GM20431 (cell line): ENCODE measurements around the gene PAOX.

ENCODE experiments used
- in situ Hi-C: fragments of 300-500 bp; cut with MseI, MboI; formaldehyde crosslinking; loops from one replicate; pipeline ENCODE4 v1.15.0; 2020; ENCODE audit warnings: low sequenced_read_pairs; ENCODE audit not compliant: unreplicated experiment

PAOX gene

GRCh38 chr10:133349160-133349568, 29.9 kb upstream of the PAOX start:
- in situ Hi-C loops, result no loop called here

GRCh38 chr10:133349577-133350011, 29.5 kb upstream of the PAOX start:
- in situ Hi-C loops, result no loop called here

- in situ Hi-C loops, result no loop called here
These were observed 28.6 kb upstream of the PAOX start for GRCh38 chr10:133350283-133350949.

GRCh38 chr10:133350950-133351329, 28.1 kb upstream of the PAOX start:
- in situ Hi-C loops, result no loop called here

GRCh38 chr10:133351408-133352318, 27.4 kb upstream of the PAOX start:
- in situ Hi-C loops, result no loop called here

GRCh38 chr10:133353202-133353959, 25.7 kb upstream of the PAOX start:
- in situ Hi-C loops, result no loop called here

- in situ Hi-C loops, result no loop called here
These were observed 25.0 kb upstream of the PAOX start for GRCh38 chr10:133353988-133354605.

GRCh38 chr10:133354672-133355240, 24.3 kb upstream of the PAOX start:
- in situ Hi-C loops, result no loop called here

GRCh38 chr10:133355266-133355665, 23.8 kb upstream of the PAOX start:
- in situ Hi-C loops, result no loop called here

- in situ Hi-C loops, result no loop called here
These were observed 23.1 kb upstream of the PAOX start for GRCh38 chr10:133355991-133356390.

GRCh38 chr10:133356549-133357284, 22.3 kb upstream of the PAOX start:
- in situ Hi-C loops, result no loop called here

- in situ Hi-C loops, result no loop called here
These were observed 21.5 kb upstream of the PAOX start, which contains the start of gene FUOM for GRCh38 chr10:133357285-133358161. Gene FUOM, minus strand, starts transcription at chr10:133358019. Its CDS starts 12 bp downstream, at chr10:133358007.

- in situ Hi-C loops, result no loop called here
These were observed 20.7 kb upstream of the PAOX start for GRCh38 chr10:133358162-133358924.

- in situ Hi-C loops, result no loop called here
These were observed 20.1 kb upstream of the PAOX start for GRCh38 chr10:133358925-133359310.

GRCh38 chr10:133359554-133359971, 19.5 kb upstream of the PAOX start:
- in situ Hi-C loops, result no loop called here

GRCh38 chr10:133359972-133360610, 19.0 kb upstream of the PAOX start:
- in situ Hi-C loops, result no loop called here

GRCh38 chr10:133361227-133361626, 17.8 kb upstream of the PAOX start:
- in situ Hi-C loops, result no loop called here
